SH-SY5Y (cell line): ENCODE measurements around the gene PHLDB1.

ENCODE experiments used
- GATA2 ChIP-seq: IDR thresholded peaks from 2 replicates; pipeline ENCODE4 v1.6.1; 2011; ENCODE audit warnings: mild to moderate bottlenecking, low read depth, low read length
- GATA3 ChIP-seq: IDR thresholded peaks from 2 replicates; pipeline ENCODE4 v1.6.1; 2011; ENCODE audit warnings: low read depth, mild to moderate bottlenecking, low read length, moderate library complexity

DNA sequence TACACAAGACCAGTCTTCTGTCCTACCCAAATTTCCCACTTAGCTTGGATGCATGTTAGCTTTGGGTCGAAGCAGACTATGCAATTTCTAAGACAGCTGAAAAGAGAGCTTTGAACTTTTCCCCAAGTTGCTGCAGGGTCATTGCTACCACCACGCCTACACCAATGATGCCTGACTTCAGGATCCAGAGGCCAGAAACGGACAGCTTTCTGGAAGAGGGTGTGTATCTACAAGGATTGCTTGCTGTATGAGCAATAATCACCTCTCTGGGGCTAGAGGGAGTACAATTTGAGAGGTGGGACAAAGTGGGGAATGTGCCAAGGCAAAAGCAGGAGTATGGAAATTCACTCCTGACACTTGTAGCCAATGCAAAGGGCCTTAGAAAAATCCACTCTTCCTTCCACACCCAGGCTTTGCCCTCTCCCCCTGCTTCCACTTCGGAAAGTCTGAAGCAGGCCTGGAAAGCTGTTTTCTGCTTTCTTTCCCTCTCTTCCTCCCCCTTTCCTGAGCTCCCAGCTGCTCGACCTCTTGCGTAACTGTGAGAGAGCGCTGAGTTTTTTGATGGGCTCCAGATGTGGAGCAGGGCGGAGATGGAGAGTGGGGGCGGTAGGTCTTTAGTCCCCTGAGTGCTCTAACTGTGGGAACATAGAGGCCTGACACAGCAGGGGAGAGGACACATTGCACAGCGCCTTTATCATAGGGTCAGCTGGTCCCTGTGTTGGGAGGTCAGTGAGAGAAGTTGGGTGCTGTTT lies 2.1 kb upstream of the PHLDB1 start:
- TF ChIP-seq GATA2: no peak
- no peak for TF ChIP-seq GATA3
